HepG2 (cell line): ENCODE measurements around the gene ZNF134. TPM values are rescaled to one million over a fixed set of nuclear protein-coding genes. Genes with fewer than 3 reads are reported as not detected.

ENCODE experiments used
- CHCHD3 ChIP-seq: sonication (generic); formaldehyde crosslinking; IDR thresholded peaks from 2 replicates; pipeline ENCODE4 v1.8.0; 2022; ENCODE audit warnings: mild to moderate bottlenecking, missing genetic modification reagents, moderate library complexity
- EP300 ChIP-seq, 3 experiments: sonication (generic) in 1 of 3; formaldehyde crosslinking in 1 of 3; IDR thresholded peaks; 2 replicates each; pipeline versions ENCODE4 v1.5.1 to v1.6.1; 2011 to 2020; ENCODE audit warnings: low read depth in 2 of 3, low read length in 2 of 3, borderline replicate concordance in 1 of 3, improper control_type of control experiment in 1 of 3, mild to moderate bottlenecking in 1 of 3, missing genetic modification reagents in 1 of 3, moderate library complexity in 1 of 3
- FOXO1 ChIP-seq: sonication (generic); formaldehyde crosslinking; IDR thresholded peaks from 2 replicates; pipeline ENCODE4 v1.4.0; 2020; ENCODE audit warnings: missing genetic modification reagents
- FOXP4 ChIP-seq: sonication (generic); formaldehyde crosslinking; IDR thresholded peaks from 2 replicates; pipeline ENCODE4 v1.4.0; 2020; ENCODE audit warnings: missing genetic modification reagents
- GLI4 ChIP-seq: sonication (generic); formaldehyde crosslinking; IDR thresholded peaks from 2 replicates; pipeline ENCODE4 v1.5.1; 2020; ENCODE audit warnings: missing genetic modification reagents, mild to moderate bottlenecking, moderate library complexity, borderline replicate concordance
- HNF1B ChIP-seq: sonication (generic); formaldehyde crosslinking; IDR thresholded peaks from 2 replicates; pipeline ENCODE4 v1.5.1; 2020; ENCODE audit warnings: mild to moderate bottlenecking, moderate library complexity, missing genetic modification reagents
- KDM2A ChIP-seq: sonication (generic); formaldehyde crosslinking; IDR thresholded peaks from 2 replicates; pipeline ENCODE4 v1.4.0; 2020; ENCODE audit warnings: low read depth, missing genetic modification reagents, borderline replicate concordance
- LBX2 ChIP-seq: sonication (generic); formaldehyde crosslinking; IDR thresholded peaks from 2 replicates; pipeline ENCODE4 v1.5.0; 2020; ENCODE audit warnings: missing genetic modification reagents, mild to moderate bottlenecking, borderline replicate concordance
- MXI1 ChIP-seq: IDR thresholded peaks from 3 replicates; pipeline ENCODE4 v1.6.1; 2012; ENCODE audit warnings: low read depth, low read length, inconsistent platforms, borderline replicate concordance
- PRDM10 ChIP-seq: sonication (generic); formaldehyde crosslinking; IDR thresholded peaks from 2 replicates; pipeline ENCODE4 v1.4.0; 2020; ENCODE audit warnings: low read depth, missing genetic modification reagents
- SALL1 ChIP-seq: sonication (generic); formaldehyde crosslinking; IDR thresholded peaks from 2 replicates; pipeline ENCODE4 v1.8.0; 2022; ENCODE audit warnings: mild to moderate bottlenecking, missing genetic modification reagents
- SIN3B ChIP-seq: fragments of 150-350 bp; IDR thresholded peaks from 2 replicates; pipeline ENCODE4 v1.6.1; 2014; ENCODE audit warnings: low read length
- SPEN ChIP-seq: sonication (generic); formaldehyde crosslinking; IDR thresholded peaks from 2 replicates; pipeline ENCODE4 v1.5.1; 2020; ENCODE audit warnings: low read depth, mild to moderate bottlenecking, missing genetic modification reagents
- ZBTB42 ChIP-seq: sonication (generic); formaldehyde crosslinking; IDR thresholded peaks from 2 replicates; pipeline ENCODE4 v1.5.0; 2020; ENCODE audit warnings: mild to moderate bottlenecking, missing genetic modification reagents
- ZBTB8A ChIP-seq: sonication (generic); formaldehyde crosslinking; IDR thresholded peaks from 2 replicates; pipeline ENCODE4 v1.4.0; 2020; ENCODE audit warnings: mild to moderate bottlenecking, low read depth, missing genetic modification reagents, borderline replicate concordance
- ZFX ChIP-seq: sonication (generic); formaldehyde crosslinking; IDR thresholded peaks from 2 replicates; pipeline ENCODE4 v1.4.0; 2020; ENCODE audit warnings: mild to moderate bottlenecking, low read depth, missing genetic modification reagents, moderate library complexity
- ZNF24 ChIP-seq: fragments of 450-650 bp; IDR thresholded peaks from 2 replicates; pipeline ENCODE4 v1.6.1; 2017; ENCODE audit warnings: antibody characterized with exemption, mild to moderate bottlenecking
- ZNF816 ChIP-seq: sonication (generic); formaldehyde crosslinking; IDR thresholded peaks from 2 replicates; pipeline ENCODE4 v1.8.0; 2022; ENCODE audit warnings: missing genetic modification reagents, mild to moderate bottlenecking, borderline replicate concordance
- polyA plus RNA-seq, 8 experiments: library from polyadenylated mRNA; depleted of rRNA in 3 of 8; stranded (reverse) in 7 of 8; unstranded in 1 of 8; fragments of >200 nt; fragmentation: Illumina TruSeq in 4 of 8; extraction: Trizol in 4 of 8; gene quantifications; 2 replicates each; pipeline versions ENCODE4 v1.2.1 to v1.2.3, GENCODE V29; 2011 to 2016; ENCODE audit warnings: low read depth in 4 of 8, missing spikeins in 1 of 8, mixed read lengths in 1 of 8; ENCODE audit not compliant: insufficient read depth in 1 of 8
- total RNA-seq, 5 experiments: library from RNA; depleted of rRNA; stranded (reverse); fragments of >200 nt; fragmentation: Illumina TruSeq; extraction: Trizol; gene quantifications; 2 replicates each; pipeline ENCODE4 v1.2.3, GENCODE V29; 2016; ENCODE audit warnings: low read depth in 1 of 5

ZNF134 gene
- total and polyA plus RNA-seq, 2 of the 13 experiments (the other 11 are each of a cell fraction or from before 2014, with no cell fraction given) = 6.8 to 17.1 TPM

- TF ChIP-seq HNF1B (0 out of 2 replicates have a peak, but pooled peaks have one; percentile 43), MXI1 (peak; percentile 85), PRDM10 (CRISPR knock-in tag) (0 out of 2 replicates have a peak, but pooled peaks have one; percentile 19), LBX2 (no peak), SALL1 (CRISPR knock-in tag) (peak; percentile 67), ZFX (CRISPR knock-in tag) (peak; percentile 67), FOXP4 (CRISPR knock-in tag) (no peak), ZBTB42 (no peak), SPEN (peak; percentile 89), SIN3B (peak; percentile 88; the same call in 1 of the 2 replicates), ZBTB8A (no peak), CHCHD3 (CRISPR knock-in tag) (no peak), ZNF816 (CRISPR knock-in tag) (no peak), ZNF24 (no peak), FOXO1 (0 out of 2 replicates have a peak, but pooled peaks have one; percentile 10), GLI4 (CRISPR knock-in tag) (peak; percentile 85; the same call in 1 of the 2 replicates), EP300 (IDR thresholded peaks at IDR 0.05; ENCODE audit: low read depth in 2 of 2, low read length in 2 of 2) (0 out of 4 replicates have a peak, but pooled peaks of 1 of the 2 experiments have one; percentile 12), EP300 (CRISPR knock-in tag; IDR thresholded peaks at IDR 0.05; ENCODE audit: borderline replicate concordance) (no peak), KDM2A (CRISPR knock-in tag) (peak; percentile 85)
Observed at GRCh38 chr19:57599761-57600383, 14.2 kb upstream of the ZNF134 start, which contains the start of gene ZNF530 (continued).
